ENCODE measurements around the gene OSER1. TPM values are rescaled to one million over a fixed set of nuclear protein-coding genes. Genes with fewer than 3 reads are reported as not detected.
A peak's percentile ranks its signal among the peaks of the same experiment; 100 is the strongest.

OSER1 gene
- total RNA-seq, 2 experiments from 2014 or later = 27.7 to 28.4 TPM

GRCh38 chr20:44208770-44209169, 1.8 kb downstream of the OSER1 start:
- no peaks in the 10 kb centered on the region for H3K9me3 Mint-ChIP-seq
- no peak overlapping the region for H3K27ac Mint-ChIP-seq
- peaks cover 58% of the 10 kb centered on the region for H3K4me1 Mint-ChIP-seq (ENCODE audit: low read depth)
- H3K4me3 Mint-ChIP-seq = peak overlapping the region; percentile 94
- H3K27me3 Mint-ChIP-seq (ENCODE audit: low read depth) = no peaks in the 10 kb centered on the region
- H3K36me3 Mint-ChIP-seq (ENCODE audit: low read depth) = peaks cover 10% of the 10 kb centered on the region
- intact Hi-C loops (cut with micrococcal nuclease) = no loop called here
- CTCF ChIA-PET = interaction anchor here (0.7 to 1.3 kb wide), 2 partner anchors 102 to 402 kb away, joined by 3 to 4 read pairs; partner anchors contain the start of gene FITM2
- no peak for DNase-seq

- H3K27ac Mint-ChIP-seq = no peak overlapping the region
- peaks cover 63% of the 10 kb centered on the region for H3K4me1 Mint-ChIP-seq (ENCODE audit: low read depth)
- no peaks in the 10 kb centered on the region for H3K27me3 Mint-ChIP-seq (ENCODE audit: low read depth)
- no peaks in the 10 kb centered on the region for H3K9me3 Mint-ChIP-seq
- CTCF ChIA-PET = interaction anchor here (0.7 to 1.3 kb wide), 2 partner anchors 103 to 402 kb away, joined by 3 to 4 read pairs; partner anchors contain the start of gene FITM2
- H3K4me3 Mint-ChIP-seq = no peak overlapping the region
- no peak for DNase-seq
- H3K36me3 Mint-ChIP-seq (ENCODE audit: low read depth) = peaks cover 12% of the 10 kb centered on the region
- intact Hi-C loops (cut with micrococcal nuclease) = no loop called here
These were observed 2.4 kb downstream of the OSER1 start for GRCh38 chr20:44208165-44208564.

- H3K4me3 Mint-ChIP-seq = no peak overlapping the region
- peaks cover 61% of the 10 kb centered on the region for H3K4me1 Mint-ChIP-seq (ENCODE audit: low read depth)
- intact Hi-C loops (cut with micrococcal nuclease) = no loop called here
- H3K27ac Mint-ChIP-seq = peak overlapping the region; percentile 7
- H3K27me3 Mint-ChIP-seq (ENCODE audit: low read depth) = no peaks in the 10 kb centered on the region
- peaks cover 15% of the 10 kb centered on the region for H3K36me3 Mint-ChIP-seq (ENCODE audit: low read depth)
- no peaks in the 10 kb centered on the region for H3K9me3 Mint-ChIP-seq
- CTCF ChIA-PET = interaction anchor here (1.2 to 1.7 kb wide), 2 partner anchors 10 to 90 kb away, joined by 4 to 7 read pairs; no protein-coding TSS in a partner anchor
- DNase-seq = no peak
These were observed 3.3 kb downstream of the OSER1 start for GRCh38 chr20:44207126-44207723.

DNA sequence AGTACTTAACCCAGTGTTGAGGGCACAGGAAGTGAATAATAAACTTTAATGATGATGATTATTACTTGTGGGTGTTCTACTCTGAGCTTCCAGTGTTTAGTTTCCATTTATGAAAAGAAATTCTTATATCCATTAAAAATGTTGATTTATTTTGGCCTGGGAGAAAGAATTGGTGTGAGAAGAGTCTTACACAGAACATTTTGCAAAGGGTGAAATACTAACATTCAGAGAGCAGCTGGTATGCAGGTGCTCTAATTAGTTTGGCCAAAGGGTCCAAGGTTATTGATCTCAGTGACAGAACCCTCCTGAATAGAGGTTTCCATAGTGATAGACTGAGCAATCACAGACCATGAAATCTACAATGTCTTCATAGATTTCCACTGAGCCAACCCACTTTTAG, 4.4 kb downstream of the OSER1 start:
- Mint-ChIP-seq H3K27ac (no peak overlapping the region), H3K27me3 (ENCODE audit: low read depth) (no peaks in the 10 kb centered on the region), H3K36me3 (ENCODE audit: low read depth) (peaks cover 22% of the 10 kb centered on the region), H3K4me1 (ENCODE audit: low read depth) (peaks cover 51% of the 10 kb centered on the region), H3K4me3 (no peak overlapping the region), H3K9me3 (no peaks in the 10 kb centered on the region)
- no peak for DNase-seq
- CTCF ChIA-PET = interaction anchor here (1.0 to 1.7 kb wide), 2 partner anchors 11 to 89 kb away, joined by 3 to 7 read pairs; no protein-coding TSS in a partner anchor
- intact Hi-C loops (cut with micrococcal nuclease) = no loop called here

- H3K9me3 Mint-ChIP-seq = no peaks in the 10 kb centered on the region
- CTCF ChIA-PET = no interaction called here
- no peaks in the 10 kb centered on the region for H3K27me3 Mint-ChIP-seq (ENCODE audit: low read depth)
- intact Hi-C loops (cut with micrococcal nuclease) = no loop called here
- H3K27ac Mint-ChIP-seq = no peak overlapping the region
- H3K4me1 Mint-ChIP-seq (ENCODE audit: low read depth) = peaks cover 58% of the 10 kb centered on the region
- no peak overlapping the region for H3K4me3 Mint-ChIP-seq
- H3K36me3 Mint-ChIP-seq (ENCODE audit: low read depth) = peaks cover 23% of the 10 kb centered on the region
- DNase-seq = no peak
These were observed 5.7 kb downstream of the OSER1 start for GRCh38 chr20:44204832-44205215.

DNA sequence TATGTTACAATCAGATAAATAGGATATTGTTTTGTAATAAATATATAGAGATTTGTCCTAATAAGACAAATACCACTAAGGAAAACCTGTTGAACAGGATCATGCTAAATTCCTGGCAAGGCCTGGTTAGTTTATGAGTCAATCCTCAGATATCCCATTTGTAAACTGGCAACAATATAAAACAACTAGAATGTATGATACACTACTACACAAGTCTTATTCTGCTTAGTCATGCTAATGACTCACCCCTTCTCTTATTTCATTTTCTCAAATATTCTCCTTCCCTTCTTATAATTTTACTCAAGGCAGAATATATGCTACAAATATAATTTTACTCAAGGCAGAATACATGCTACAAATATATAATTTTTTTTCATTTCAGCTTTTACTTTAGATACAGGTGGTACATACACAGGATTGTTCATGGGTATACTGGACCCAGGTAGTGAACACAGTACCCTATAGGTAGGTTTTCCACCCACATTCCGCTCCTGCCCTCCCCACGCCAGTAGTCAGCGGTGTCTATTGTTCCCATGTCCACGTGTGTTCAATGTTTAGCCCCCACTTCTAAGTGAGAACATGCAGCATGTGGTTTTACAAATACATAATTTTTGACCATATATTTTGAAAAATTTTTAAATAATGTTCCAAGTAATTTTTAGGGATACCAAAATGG, 6.3 kb downstream of the OSER1 start:
- H3K36me3 Mint-ChIP-seq (ENCODE audit: low read depth) = peaks cover 25% of the 10 kb centered on the region
- intact Hi-C loops (cut with micrococcal nuclease) = no loop called here
- no peaks in the 10 kb centered on the region for H3K9me3 Mint-ChIP-seq
- no peaks in the 10 kb centered on the region for H3K27me3 Mint-ChIP-seq (ENCODE audit: low read depth)
- DNase-seq = no peak
- H3K4me1 Mint-ChIP-seq (ENCODE audit: low read depth) = peaks cover 58% of the 10 kb centered on the region
- H3K4me3 Mint-ChIP-seq = no peak overlapping the region
- no peak overlapping the region for H3K27ac Mint-ChIP-seq
- CTCF ChIA-PET = interaction anchor here (0.6 kb wide), 1 partner anchor 63 kb away, joined by 3 read pairs; no protein-coding TSS in a partner anchor

DNA sequence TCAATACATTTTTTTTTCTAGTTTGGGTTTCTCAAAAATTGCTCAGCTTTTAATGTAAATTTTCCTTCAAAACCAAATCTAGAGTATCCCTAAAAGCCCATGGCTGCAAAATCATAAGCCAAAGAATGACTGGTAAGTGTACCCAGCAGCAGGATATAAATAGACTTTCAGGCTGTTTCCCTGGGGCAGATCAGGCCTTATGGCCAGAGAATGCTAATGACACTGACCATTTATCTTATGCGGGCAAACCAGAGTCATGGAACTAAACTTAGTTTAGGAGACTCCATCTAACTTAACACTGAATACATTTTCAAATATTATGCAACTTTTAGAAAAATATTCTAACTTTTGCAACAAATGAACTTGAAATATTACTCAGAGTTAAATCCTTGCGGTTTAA, 7.4 kb downstream of the OSER1 start:
- Mint-ChIP-seq H3K9me3 (no peaks in the 10 kb centered on the region), H3K4me1 (ENCODE audit: low read depth) (peaks cover 53% of the 10 kb centered on the region), H3K27me3 (ENCODE audit: low read depth) (no peaks in the 10 kb centered on the region), H3K27ac (no peak overlapping the region), H3K36me3 (ENCODE audit: low read depth) (peaks cover 31% of the 10 kb centered on the region), H3K4me3 (no peak overlapping the region)
- intact Hi-C loops (cut with micrococcal nuclease) = no loop called here
- CTCF ChIA-PET = interaction anchor here (0.7 to 1.5 kb wide), 4 partner anchors 14 to 411 kb away, joined by 3 to 5 read pairs (median 3); no protein-coding TSS in a partner anchor
- DNase-seq = no peak

GRCh38 chr20:44200983-44201382, 9.6 kb downstream of the OSER1 start:
- peaks cover 31% of the 10 kb centered on the region for H3K36me3 Mint-ChIP-seq (ENCODE audit: low read depth)
- H3K27me3 Mint-ChIP-seq (ENCODE audit: low read depth) = no peaks in the 10 kb centered on the region
- intact Hi-C loops (cut with micrococcal nuclease) = no loop called here
- H3K9me3 Mint-ChIP-seq = no peaks in the 10 kb centered on the region
- no peak for DNase-seq
- CTCF ChIA-PET = no interaction called here
- H3K4me3 Mint-ChIP-seq = no peak overlapping the region
- peaks cover 35% of the 10 kb centered on the region for H3K4me1 Mint-ChIP-seq (ENCODE audit: low read depth)
- H3K27ac Mint-ChIP-seq = no peak overlapping the region

GRCh38 chr20:44200371-44200770, 10.2 kb downstream of the OSER1 start:
- intact Hi-C loops (cut with micrococcal nuclease) = no loop called here
- no peak overlapping the region for H3K4me3 Mint-ChIP-seq
- peaks cover 31% of the 10 kb centered on the region for H3K36me3 Mint-ChIP-seq (ENCODE audit: low read depth)
- no peaks in the 10 kb centered on the region for H3K9me3 Mint-ChIP-seq
- H3K4me1 Mint-ChIP-seq (ENCODE audit: low read depth) = peaks cover 33% of the 10 kb centered on the region
- H3K27ac Mint-ChIP-seq = no peak overlapping the region
- no peak for DNase-seq
- CTCF ChIA-PET = no interaction called here
- H3K27me3 Mint-ChIP-seq (ENCODE audit: low read depth) = no peaks in the 10 kb centered on the region

DNA sequence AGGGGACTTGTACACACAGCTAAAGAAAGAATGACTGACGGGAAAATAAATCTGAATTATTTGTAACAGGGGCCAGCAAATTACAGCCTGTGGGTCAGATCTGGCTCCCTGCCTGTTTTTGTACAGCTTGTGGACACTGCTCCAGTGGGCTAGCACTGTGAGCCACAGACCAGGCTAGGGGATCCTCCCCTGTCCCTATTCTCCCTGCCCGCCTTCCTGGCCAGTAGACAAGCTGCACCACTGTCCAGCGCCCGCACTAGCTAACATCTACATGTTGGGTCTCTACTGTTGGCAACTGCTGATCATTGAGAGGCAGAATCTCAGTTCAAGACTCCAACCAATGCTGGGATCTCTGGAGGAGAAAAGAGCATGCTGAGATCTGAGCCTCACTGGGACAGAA, 10.7 kb downstream of the OSER1 start:
- Mint-ChIP-seq H3K4me3 (no peak overlapping the region), H3K4me1 (ENCODE audit: low read depth) (peaks cover 30% of the 10 kb centered on the region), H3K27ac (no peak overlapping the region), H3K27me3 (ENCODE audit: low read depth) (no peaks in the 10 kb centered on the region), H3K36me3 (ENCODE audit: low read depth) (peaks cover 31% of the 10 kb centered on the region), H3K9me3 (no peaks in the 10 kb centered on the region)
- intact Hi-C loops (cut with micrococcal nuclease) = no loop called here
- DNase-seq = no peak
- CTCF ChIA-PET = no interaction called here

DNA sequence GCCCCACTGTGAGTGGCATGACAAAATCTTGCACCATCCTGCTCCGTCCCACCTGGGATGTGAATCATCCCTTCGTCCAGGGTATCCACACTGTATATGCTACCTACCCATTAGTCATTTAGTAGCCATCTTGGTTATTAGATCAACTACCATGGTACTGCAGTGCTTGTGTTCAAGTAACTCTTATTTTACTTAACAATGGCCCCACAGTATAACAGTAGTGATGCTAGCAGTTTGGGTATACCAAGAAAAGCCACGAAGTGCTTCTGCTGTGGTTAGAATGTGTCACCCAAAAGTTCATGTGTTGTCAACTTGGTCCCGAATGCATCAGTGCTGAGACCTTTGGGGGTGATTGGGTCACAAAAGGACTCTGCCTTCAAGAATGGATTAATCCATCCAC, 11.7 kb downstream of the OSER1 start:
- Mint-ChIP-seq H3K4me1 (ENCODE audit: low read depth) (peaks cover 23% of the 10 kb centered on the region), H3K4me3 (no peak overlapping the region), H3K9me3 (no peaks in the 10 kb centered on the region), H3K27me3 (ENCODE audit: low read depth) (no peaks in the 10 kb centered on the region), H3K27ac (peak overlapping the region; percentile 76), H3K36me3 (ENCODE audit: low read depth) (peaks cover 30% of the 10 kb centered on the region)
- DNase-seq = peak; percentile 48
- CTCF ChIA-PET = interaction anchor here (1.9 kb wide), 1 partner anchor 18 kb away, joined by 11 read pairs; no protein-coding TSS in a partner anchor
- intact Hi-C loops (cut with micrococcal nuclease) = no loop called here

DNA sequence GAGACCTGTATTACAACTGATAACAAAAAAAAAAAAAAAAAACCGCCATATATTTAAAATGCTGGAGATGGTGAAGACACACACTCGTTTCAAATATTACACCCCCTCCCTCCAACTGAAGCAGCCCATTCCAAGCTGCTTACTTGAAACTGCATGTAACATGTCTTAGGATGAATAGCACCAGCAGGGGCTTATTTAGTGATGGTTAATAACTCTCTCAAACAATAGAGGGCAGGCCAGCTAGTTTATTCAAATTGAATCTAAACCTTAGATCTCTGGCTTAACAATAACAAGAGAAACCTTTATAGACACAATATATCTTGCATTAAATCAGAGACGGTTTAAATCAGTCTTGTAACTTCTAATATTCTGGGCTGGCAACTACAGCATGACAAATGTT, 14.3 kb downstream of the OSER1 start:
- Mint-ChIP-seq H3K9me3 (no peaks in the 10 kb centered on the region), H3K27me3 (ENCODE audit: low read depth) (no peaks in the 10 kb centered on the region), H3K4me3 (no peak overlapping the region), H3K27ac (no peak overlapping the region), H3K36me3 (ENCODE audit: low read depth) (peaks cover 19% of the 10 kb centered on the region), H3K4me1 (ENCODE audit: low read depth) (peaks cover 18% of the 10 kb centered on the region)
- CTCF ChIA-PET = interaction anchor here (1.2 to 2.5 kb wide), 3 partner anchors 10 to 79 kb away, joined by 5 to 19 read pairs (median 7); no protein-coding TSS in a partner anchor
- no peak for DNase-seq
- intact Hi-C loops (cut with micrococcal nuclease) = no loop called here
